NCI-H146 (cell line): Measurements from ENCODE around the gene MYH6.
"Not testable (repeated sequence)": the region's sequence is repeated elsewhere in the genome, so short reads cannot be mapped to it uniquely, and the experiment has no call there.

ENCODE experiments used
- DNase-seq: peaks from one replicate; lab custom pipeline; 2025; lab: John Stamatoyannopoulos, UW

MYH6 gene

DNA sequence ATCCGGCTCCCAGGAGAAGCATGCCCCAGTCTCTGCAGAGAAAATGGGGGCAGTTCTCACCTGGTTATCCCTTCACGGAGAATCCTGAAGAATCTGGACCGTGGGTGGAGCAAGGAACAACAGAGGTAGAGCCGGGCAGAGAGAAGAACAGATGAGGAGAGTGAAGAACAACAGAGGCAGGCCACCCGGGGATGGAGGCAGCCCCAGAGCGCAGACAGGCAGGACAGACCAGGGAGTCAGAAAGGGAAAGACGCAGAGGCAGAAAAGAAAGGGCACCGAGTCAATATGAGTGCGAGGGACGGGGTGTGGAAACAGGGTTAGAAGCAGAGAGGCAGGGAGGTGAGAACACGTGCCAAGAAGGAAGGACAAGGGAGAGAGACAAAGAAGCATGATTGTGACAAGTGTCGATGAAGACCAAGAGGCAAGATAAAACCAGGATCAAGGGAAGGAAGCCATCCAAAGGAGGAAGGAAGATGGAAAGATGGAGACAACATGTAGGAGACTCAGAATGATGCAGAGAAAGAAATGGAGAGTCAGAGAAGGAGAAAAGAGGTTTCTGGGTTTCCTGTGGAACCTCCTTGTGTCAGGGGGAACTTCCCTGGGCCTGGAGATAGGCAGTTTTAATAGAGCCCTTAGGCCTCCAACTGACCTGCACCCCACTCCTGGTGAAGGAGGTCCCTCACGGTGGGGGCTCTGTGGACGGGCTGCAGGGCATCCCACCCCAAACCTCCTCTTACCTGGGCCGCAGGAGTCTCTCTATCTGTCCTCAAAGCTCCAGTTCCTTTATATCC, at the start of gene MYH6:
TSS of gene MYH6 (minus strand) at position 758 of the 791 bp plus-strand sequence. CDS start 1,050 bp downstream, outside the sequence.
- no peak for DNase-seq

GRCh38 chr14:23456883-23457586, 49.0 kb upstream of the MYH6 start:
- DNase-seq, result not testable (repeated sequence)

DNA sequence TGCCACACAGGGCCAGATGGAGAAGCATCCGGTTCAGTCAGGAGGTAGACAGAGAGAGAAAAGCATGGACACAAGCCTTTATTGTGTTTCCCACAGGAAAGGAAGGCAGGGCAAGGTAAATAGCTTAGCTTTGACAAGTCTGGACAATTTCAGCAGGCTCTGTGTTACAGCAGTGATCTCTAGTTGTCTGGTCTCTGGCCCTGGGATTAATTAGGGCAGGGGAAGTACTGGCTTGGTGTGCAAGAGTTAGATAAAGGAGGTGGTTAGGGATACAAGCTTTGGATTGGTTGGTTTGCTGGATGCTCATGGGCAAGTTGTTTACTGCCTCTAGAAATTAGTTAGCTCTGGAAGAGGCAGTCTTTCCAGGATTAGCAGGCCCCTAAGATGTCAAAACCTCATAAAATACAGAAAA, 46.4 kb upstream of the MYH6 start:
- DNase-seq, result no peak

DNA sequence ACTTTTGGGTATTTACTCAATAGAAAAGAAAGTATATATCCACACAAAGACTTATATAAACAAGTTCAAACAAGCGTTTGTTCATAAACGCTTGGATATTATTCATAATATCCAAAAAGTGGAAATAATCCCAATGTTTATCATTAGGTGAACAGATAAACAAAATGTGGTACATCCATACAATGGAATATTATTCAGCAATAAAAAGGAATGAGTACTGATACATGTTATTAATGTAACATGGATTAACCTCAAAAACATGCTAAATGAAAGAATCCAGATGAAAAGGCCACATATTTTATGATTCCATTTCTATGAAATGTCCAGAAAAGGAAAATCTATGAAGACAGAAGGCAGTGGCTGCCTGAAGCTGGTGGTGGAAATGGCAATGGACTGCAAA, 44.2 kb upstream of the MYH6 start:
- no peak for DNase-seq

DNA sequence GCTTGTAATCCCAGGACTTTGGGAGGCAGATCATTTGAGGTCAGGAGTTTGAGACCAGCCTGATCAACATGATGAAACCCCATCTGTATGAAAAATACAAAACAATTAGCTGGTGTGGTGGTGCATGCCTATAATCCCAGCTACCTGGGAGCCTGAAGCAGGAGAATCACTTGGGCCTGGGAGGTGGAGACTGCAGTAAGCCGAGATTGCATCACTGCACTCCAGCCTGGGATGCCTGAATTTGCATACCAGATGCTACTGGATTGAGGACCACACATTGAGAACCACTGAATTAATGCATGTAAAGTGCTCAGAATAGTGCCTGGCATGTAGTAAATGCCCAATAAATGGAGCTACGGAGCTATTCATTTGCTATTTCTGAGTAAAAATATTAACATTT, 42.3 kb upstream of the MYH6 start:
- DNase-seq, result no peak

DNA sequence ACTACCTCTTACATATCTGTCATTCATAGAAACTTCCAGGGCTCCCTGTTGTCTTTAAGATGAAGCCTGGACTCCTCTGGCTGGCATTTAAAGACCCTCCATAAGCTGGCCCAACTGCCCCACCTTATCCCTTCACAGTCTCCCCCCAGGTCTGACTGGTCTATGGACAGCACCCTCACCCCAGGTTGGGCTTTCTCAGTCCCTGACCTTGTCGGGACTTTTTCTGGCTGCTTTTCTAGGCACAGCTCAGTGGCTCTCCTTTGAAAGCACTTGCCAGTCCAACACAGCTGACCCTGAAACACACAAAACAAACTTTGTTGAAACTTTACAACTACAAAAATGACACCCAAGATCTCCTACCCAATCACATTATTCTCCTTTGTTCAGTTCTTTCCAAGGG, 41.2 kb upstream of the MYH6 start:
- DNase-seq, result no peak

GRCh38 chr14:23447361-23448350, 39.6 kb upstream of the MYH6 start:
- DNase-seq, result no peak

DNA sequence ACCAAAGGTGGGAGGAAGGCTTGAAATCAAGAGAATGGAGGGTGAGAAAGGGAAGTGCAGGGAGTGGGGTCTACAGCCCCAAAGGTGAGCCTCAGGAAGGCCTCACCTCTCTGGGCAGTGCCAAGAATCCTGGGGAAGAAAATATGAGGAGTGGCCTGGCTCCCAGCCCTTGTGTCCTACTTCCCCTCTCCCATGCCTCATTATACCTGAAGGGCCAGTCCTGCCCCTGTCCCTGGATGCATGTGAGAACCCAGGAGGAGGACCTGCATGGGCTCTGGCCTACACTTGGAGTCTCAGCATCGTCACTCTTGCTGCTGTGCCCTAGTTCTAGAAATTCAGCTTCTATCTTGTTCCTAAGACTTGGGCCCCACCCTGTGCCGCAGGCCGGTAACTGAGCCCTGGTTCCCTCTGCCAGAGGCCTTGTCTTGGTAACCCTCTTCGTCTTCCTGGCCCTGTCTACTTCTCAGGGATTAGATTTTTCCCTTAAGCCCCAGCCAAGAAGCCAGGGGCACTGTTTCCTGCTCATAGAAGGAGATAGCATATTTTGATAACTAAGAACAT, 38.3 kb upstream of the MYH6 start:
- no peak for DNase-seq

DNA sequence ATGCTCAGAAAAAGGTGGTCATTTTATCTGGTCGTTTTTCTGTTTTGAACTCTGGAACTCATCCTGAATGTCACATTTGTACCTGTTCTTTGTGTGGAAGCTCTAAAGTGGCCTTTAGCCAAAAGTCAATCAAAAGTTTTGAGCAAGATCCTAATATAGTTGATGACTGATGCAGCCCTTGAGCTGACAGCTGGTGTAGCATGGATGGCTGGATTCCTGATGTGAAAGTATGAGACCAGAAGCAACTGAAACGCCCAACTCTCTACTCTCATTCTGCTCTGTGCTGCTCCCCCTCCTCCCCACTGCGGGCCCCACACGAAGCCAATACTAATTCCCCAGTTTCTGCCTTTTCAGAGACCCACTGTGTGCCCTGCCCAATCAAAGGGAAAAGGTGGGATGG, 37.7 kb upstream of the MYH6 start:
- no peak for DNase-seq

DNA sequence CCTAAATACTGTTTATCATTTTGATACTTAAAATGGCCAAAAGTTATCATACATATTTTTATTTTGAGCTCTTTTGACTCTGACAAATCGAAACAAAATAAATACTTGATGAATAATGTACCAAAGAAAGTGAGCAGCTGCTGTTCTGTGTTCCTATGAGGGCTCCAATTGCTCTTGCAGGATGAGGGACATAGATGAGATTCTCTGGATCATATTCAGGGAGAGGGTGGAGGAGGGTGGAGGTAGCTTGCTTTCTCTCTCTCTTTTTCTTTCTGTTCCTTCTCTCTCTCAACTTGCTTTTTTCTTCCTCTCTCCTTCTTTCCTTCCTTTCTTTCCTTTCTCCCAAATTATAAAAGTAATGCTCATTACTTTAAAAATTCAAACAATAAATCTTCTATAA, 36.2 kb upstream of the MYH6 start:
- no peak for DNase-seq

DNA sequence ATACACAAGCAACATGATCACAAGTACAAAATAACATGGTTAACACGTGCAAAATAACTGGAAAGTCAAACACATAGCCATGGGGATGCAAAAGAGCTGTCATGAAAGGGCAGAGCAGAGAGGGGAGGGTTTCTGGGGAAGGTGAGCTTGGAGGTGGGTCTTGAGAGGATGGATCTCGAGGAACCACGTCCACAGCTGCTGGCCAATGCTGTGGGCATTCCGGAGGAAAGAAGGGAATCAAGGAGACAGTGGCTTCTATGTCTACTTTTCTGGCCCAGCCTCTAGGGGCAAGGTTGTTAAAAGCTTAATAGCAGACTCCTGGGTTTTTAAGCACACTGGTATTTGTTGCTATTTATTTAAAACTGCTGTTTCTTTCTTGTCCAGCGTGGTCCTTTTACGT, 35.8 kb upstream of the MYH6 start:
- DNase-seq, result no peak

GRCh38 chr14:23443411-23443812, 35.3 kb upstream of the MYH6 start:
- no peak for DNase-seq

GRCh38 chr14:23442721-23443356, 34.8 kb upstream of the MYH6 start:
- DNase-seq, result no peak

DNA sequence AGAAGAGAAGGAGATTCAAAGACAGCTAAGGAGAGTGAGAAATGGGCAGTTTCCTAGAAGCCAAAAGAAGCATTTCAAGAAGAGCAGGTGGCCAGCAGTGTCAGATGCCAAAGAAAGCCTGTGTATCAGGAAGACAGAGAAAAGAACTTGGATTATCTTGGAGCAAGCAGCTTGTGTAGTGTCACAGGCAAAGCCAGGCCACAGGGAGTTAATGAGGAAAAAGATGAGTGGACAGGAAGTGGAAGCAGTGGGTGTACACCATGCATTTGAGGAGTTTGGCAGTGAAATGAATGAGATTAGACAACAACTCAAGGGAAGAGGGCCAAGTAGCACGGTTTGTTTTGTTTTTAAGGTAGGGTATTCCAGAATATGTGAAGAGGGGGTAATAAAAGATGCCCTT, 33.0 kb upstream of the MYH6 start:
- DNase-seq, result no peak

DNA sequence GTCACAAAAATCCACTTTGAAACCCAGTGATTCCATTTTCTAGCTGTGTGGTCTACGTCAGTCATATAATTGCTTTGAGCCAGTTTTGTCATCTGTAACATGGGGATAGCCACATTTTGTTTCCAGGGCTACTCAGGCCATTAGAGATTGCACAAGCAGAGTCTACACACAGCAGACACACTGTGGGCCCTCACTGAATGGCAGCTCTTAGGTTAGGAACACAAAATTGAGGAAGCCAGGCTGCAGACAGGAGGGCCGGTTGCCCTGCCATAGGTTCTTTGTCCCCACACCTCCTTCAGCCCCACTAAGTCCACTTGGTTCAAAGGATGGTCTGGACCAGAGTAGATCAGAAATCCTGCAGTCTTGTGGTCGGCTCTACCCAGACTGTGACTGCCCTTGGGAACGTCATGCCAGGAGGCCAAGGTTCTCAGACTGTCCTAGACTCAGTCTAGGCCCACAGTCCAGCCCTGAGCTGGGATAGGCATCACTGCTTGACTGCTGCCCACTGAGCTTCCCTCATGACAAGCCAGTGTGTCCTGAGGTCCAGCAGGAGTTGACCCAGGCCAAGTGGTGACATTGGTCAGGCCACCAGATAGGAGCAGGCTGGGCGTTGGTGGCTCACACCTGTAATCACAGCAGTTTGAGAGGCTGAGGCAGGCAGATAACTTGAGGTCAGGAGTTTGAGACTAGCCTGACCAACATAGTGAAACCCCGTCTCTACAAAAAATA, 31.2 kb upstream of the MYH6 start:
- DNase-seq, result no peak

GRCh38 chr14:23438101-23438971, 30.3 kb upstream of the MYH6 start:
- DNase-seq, result no peak

- DNase-seq, result no peak
Observed at GRCh38 chr14:23437133-23438100, 29.3 kb upstream of the MYH6 start.

DNA sequence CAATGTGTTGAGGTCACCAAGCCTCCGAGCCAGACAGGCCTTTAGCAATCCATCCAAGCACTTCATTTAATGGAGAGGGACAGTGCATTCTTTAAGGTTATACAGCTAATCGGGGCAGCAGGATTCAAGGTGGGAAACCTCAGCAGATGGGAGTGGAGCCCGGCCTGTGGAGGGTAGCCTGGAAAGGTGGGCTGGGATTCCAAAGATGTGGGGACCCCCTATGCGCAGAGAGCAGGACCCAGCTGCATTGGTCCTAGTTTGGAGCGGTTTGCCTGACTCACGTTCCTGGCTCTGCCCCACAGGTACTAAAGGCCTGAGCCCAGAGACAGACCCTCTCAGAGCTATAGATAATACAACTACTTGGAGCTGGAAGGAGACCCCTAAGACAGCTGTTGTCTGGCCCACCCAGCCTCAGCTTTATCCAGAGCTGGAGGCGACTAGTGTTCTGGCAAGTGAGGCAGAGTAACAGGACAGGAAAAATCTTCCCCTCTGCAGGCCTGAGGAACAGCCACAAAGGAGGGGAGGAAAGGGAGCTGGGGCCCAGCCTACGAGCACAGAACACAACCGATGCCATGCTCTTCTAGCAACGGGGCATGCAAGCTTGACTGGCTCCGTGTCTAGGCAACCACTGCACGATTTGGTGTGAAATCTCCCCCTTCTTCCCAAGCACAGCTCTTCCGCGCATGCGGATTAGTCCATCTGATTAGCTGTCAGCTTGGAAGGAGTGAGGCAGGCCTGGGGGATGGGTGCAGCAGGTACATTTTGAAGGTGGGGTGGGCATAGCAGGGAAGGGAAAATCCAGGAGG, 28.5 kb upstream of the MYH6 start:
- DNase-seq, result no peak
